Hippocampal formation (tissue), 2 donors: ENCODE results near the gene TIE1.

Experiments
- DNase-seq, 2 donors: peaks; one replicate each; lab custom pipeline; 2025; lab: John Stamatoyannopoulos, UW

Gene TIE1

DNA sequence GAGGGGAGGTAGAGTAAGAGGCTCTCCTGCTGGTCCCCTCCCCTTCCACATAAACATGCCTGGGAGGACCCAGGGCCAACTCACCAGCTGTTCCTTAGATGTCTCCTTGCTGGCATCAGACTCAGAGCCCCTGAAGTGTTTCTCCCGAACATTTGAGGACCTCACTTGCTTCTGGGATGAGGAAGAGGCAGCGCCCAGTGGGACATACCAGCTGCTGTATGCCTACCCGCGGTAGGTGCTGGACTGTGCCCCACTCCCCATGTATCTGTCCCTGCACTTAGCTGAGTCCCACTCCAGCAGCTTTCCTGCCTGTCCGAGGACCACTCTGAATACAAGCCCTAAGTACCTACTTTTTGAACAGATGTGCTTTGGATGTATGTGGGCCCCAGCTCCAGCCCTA, 37.2 kb downstream of the TIE1 start:
- DNase-seq, result no peak

- no peak for DNase-seq
Measured at GRCh38 chr1:43339584-43340232, 38.9 kb downstream of the TIE1 start.

DNA sequence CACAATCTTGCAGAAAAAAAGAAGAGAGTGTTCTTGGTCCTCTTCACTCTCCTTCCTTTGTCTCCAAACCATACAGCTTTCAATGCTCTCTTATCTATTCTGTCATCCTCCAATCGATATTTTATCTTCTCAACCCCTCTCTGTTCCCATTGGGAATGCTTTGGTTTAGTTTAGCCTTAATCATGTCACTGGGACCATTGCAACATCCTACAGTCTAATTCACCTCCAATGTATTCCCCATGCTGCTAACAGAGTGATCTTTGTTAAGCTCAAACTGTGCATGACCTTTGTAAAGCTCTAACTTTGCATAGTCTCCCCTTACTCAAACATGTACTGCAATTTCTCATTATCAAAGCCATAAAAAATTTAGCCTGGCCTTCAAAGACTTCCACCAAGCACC, 39.8 kb downstream of the TIE1 start:
- no peak for DNase-seq

- no peak for DNase-seq
Measured at GRCh38 chr1:43344267-43344850, 43.6 kb downstream of the TIE1 start.

DNA sequence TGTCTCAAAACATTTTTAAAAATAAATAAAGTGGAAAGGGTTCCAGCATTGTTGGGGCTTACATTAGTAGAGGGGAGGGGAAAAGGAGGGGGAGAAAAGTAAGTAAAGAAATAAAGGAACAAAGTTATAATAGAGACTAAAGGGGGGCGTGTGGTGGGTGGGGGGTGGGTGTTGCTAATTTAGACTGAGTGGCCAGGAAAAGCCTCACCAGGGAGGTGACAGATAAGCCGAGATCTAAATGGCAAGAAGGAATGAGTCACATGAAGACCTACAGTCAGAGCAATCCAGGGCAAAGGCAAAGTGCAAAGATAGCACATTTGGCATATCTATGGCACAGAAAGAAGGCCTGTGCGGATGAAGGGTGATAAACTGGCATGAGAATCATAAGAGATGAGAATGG, 44.3 kb downstream of the TIE1 start:
- DNase-seq, result no peak

- no peak for DNase-seq
Measured at GRCh38 chr1:43346636-43347035, 45.9 kb downstream of the TIE1 start.

- peak in 1 of 2 donors; percentile 37 for DNase-seq
Measured at GRCh38 chr1:43348343-43348808, 47.6 kb downstream of the TIE1 start.

- DNase-seq, result peak in 1 of 2 donors; percentile 54
Measured at GRCh38 chr1:43348809-43349593, 48.2 kb downstream of the TIE1 start.

GRCh38 chr1:43349594-43350306, 49.0 kb downstream of the TIE1 start:
- no peak for DNase-seq

- DNase-seq, result no peak
Measured at GRCh38 chr1:43350976-43351375, 50.2 kb downstream of the TIE1 start.

GRCh38 chr1:43351421-43352350, 50.9 kb downstream of the TIE1 start:
- no peak for DNase-seq

GRCh38 chr1:43352351-43352705, 51.5 kb downstream of the TIE1 start:
- DNase-seq, result no peak

- DNase-seq, result no peak
Measured at GRCh38 chr1:43352881-43353280, 52.1 kb downstream of the TIE1 start.

DNA sequence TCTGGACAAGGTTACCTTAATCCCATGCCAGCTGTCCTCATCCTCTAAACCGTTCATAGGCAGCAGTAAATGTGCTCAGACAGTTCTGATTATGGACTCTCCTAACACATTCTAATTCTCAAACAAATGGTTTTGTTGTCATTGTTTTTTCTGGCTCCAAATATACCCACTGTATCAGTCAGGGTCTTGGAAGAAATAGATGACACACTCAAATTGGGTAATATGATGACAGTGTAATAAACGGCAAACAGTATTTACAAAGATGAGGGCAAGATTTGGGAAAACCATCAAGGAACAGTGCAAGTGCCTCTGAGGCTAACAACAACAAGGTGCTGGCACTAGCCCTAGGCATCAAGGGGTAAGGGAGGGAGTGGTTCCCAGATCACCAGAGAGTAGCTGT, 53.7 kb downstream of the TIE1 start:
- no peak for DNase-seq

- no peak for DNase-seq
Measured at GRCh38 chr1:43354936-43355335, 54.2 kb downstream of the TIE1 start.

GRCh38 chr1:43357251-43357650, 56.5 kb downstream of the TIE1 start:
- no peak for DNase-seq

DNA sequence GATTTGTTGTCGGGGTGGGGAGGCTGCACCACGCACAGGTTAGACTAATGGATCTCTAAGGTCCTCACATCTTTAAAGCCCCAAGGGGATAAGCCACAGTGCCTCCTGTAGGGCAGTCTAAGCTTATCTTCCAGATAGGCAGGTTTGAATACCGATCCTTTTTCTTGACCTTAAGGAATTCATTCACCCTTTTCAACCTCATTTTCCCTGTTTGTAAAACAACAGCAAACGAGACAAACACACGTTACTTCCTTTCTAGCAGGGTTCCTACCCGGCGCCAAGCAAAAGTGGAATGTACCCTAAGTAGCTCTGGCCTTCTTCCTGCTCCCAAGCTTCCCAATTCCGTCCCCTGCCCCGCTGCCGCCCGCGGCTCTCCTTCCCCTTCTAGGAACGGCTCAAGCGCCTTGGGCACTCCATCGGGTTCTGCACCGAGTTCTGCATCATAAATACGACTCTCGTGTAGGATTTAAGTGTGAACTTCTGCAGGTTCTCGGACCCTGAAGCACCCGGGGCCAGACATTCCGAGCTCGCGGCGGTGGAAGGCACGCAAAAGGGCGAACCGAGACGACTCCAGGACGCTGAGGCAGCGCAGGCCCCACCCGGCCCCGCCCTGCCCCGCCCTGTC, 57.5 kb downstream of the TIE1 start:
- peak in 1 of 2 donors; percentile 34 for DNase-seq

DNA sequence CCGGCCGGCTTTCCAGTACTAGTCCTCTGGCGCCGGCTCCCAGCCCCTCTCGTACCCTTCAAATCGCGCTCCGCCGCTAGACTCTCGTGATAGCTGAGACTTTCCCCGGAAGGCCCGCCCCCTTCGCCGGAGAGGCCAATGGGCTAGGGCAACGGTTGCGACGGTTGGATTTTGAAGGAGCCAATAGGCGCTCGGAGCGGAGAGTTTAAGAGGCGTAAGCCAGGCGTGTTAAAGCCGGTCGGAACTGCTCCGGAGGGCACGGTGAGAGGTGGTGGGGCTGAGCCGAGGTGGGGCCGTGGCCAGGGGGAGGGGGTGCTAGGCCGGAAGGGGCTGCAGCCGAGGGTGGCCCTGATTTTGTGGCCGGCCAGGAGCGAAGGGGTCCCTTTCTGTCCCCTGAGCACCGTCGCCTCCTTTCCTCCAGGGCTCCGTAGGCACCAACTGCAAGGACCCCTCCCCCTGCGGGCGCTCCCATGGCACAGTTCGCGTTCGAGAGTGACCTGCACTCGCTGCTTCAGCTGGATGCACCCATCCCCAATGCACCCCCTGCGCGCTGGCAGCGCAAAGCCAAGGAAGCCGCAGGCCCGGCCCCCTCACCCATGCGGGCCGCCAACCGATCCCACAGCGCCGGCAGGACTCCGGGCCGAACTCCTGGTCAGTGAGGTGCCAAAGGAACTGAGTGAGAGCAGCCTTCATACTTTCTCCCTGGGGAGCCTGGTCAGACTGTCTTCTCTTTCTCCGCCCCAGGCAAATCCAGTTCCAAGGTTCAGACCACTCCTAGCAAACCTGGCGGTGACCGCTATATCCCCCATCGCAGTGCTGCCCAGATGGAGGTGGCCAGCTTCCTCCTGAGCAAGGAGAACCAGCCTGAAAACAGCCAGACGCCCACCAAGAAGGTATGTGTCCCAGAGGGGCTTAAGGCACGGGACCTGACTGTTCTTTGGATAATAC, 58.2 kb downstream of the TIE1 start, which contains the start of gene CDC20:
TSS of gene CDC20 (plus strand) at position 236 of the 948 bp plus-strand sequence. CDS start at position 471, 235 bp downstream.
- peak; percentile 95 to 96 for DNase-seq

DNA sequence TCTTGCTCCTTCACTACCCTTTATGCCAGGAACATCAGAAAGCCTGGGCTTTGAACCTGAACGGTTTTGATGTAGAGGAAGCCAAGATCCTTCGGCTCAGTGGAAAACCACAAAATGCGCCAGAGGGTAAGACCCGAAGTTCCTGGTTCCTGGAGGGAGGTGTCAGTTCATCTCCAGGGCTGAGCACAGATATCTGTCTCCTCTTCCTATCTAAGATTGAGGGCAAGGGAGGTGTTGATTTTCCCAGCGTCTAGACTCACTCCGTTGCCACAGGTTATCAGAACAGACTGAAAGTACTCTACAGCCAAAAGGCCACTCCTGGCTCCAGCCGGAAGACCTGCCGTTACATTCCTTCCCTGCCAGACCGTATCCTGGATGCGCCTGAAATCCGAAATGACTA, 58.9 kb downstream of the TIE1 start:
- DNase-seq, result no peak

DNA sequence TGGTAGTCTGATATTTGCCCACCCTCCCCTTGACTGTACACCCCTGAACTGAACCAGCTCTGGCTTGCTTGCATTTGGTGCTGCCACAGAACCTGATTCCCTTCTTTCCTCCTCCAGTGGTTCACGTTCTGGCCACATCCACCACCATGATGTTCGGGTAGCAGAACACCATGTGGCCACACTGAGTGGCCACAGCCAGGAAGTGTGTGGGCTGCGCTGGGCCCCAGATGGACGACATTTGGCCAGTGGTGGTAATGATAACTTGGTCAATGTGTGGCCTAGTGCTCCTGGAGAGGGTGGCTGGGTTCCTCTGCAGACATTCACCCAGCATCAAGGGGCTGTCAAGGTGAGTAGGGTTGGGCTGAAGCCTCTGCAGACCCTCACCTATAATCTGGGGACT, 59.8 kb downstream of the TIE1 start:
- no peak for DNase-seq
